GM23248 (cell line): ENCODE measurements around the gene EFCAB13. TPM values are rescaled to one million over a fixed set of nuclear protein-coding genes. Genes with fewer than 3 reads are reported as not detected.
A peak's percentile ranks its signal among the peaks of the same experiment; 100 is the strongest.

Experiments
- DNase-seq: peaks from one replicate; pipeline ENCODE4 v3.0.0-alpha.2; 2015
- H2AFZ ChIP-seq: fragments of 200-600 bp; sonication (generic); 2 replicates; pipeline ENCODE4 v1.6.1; 2016; ENCODE audit warnings: antibody characterized with exemption
- H3F3A ChIP-seq: fragments of 200-600 bp; sonication (generic); 2 replicates; pipeline ENCODE4 v1.6.1; 2016; ENCODE audit warnings: mild to moderate bottlenecking, antibody characterized with exemption, mixed run types; ENCODE audit not compliant: insufficient read depth
- H3K27ac ChIP-seq: fragments of 200-600 bp; sonication (generic); 2 replicates; pipeline ENCODE4 v1.5.1; 2016; ENCODE audit warnings: mild to moderate bottlenecking
- H3K27me3 ChIP-seq: fragments of 200-600 bp; sonication (generic); replicated peaks from 2 replicates; pipeline ENCODE4 v1.6.1; 2016; ENCODE audit warnings: mild to moderate bottlenecking; ENCODE audit not compliant: insufficient read depth
- H3K36me3 ChIP-seq: fragments of 200-600 bp; sonication (generic); 2 replicates; pipeline ENCODE4 v1.6.1; 2016; ENCODE audit warnings: low read depth, mild to moderate bottlenecking
- H3K4me1 ChIP-seq: fragments of 200-600 bp; sonication (generic); 2 replicates; pipeline ENCODE4 v1.6.1; 2016; ENCODE audit warnings: mild to moderate bottlenecking; ENCODE audit not compliant: insufficient read depth
- H3K4me2 ChIP-seq: fragments of 200-600 bp; sonication (generic); one replicate; pipeline ENCODE4 v1.6.1; 2016; ENCODE audit warnings: mild to moderate bottlenecking; ENCODE audit not compliant: unreplicated experiment
- H3K4me3 ChIP-seq: fragments of 200-600 bp; sonication (generic); 2 replicates; pipeline ENCODE4 v1.5.1; 2016; ENCODE audit warnings: mild to moderate bottlenecking
- H3K79me2 ChIP-seq: fragments of 200-600 bp; sonication (generic); 2 replicates; pipeline ENCODE4 v1.6.1; 2016; ENCODE audit warnings: mild to moderate bottlenecking; ENCODE audit not compliant: insufficient read depth
- H3K9ac ChIP-seq: fragments of 200-600 bp; sonication (generic); 2 replicates; pipeline ENCODE4 v1.6.1; 2016; ENCODE audit warnings: mild to moderate bottlenecking
- H3K9me2 ChIP-seq: fragments of 200-600 bp; sonication (generic); 2 replicates; pipeline ENCODE4 v1.6.1; 2016; ENCODE audit warnings: mixed run types, mild to moderate bottlenecking, moderate library complexity; ENCODE audit not compliant: insufficient read depth
- H3K9me3 ChIP-seq: fragments of 200-600 bp; sonication (generic); one replicate; pipeline ENCODE4 v1.6.1; 2017; ENCODE audit warnings: low read depth
- H4K20me1 ChIP-seq: fragments of 200-600 bp; sonication (generic); 2 replicates; pipeline ENCODE4 v1.6.0; 2016; ENCODE audit not compliant: insufficient read depth
- EZH2 ChIP-seq: fragments of 200-600 bp; sonication (generic); IDR thresholded peaks from 2 replicates; pipeline ENCODE4 v1.6.1; 2018; ENCODE audit warnings: antibody characterized with exemption, mild to moderate bottlenecking; ENCODE audit not compliant: insufficient read depth, poor library complexity, severe bottlenecking
- EZH2phosphoT487 ChIP-seq: fragments of 200-600 bp; sonication (generic); IDR thresholded peaks from 2 replicates; pipeline ENCODE4 v1.6.1; 2018; ENCODE audit warnings: antibody characterized with exemption, moderate library complexity, mild to moderate bottlenecking, low read depth; ENCODE audit not compliant: insufficient read depth
- WGBS, 2 experiments: methylation state at CpG; one replicate each; pipeline ENCODE4 v1.1.6; 2015 to 2017; ENCODE audit warnings: low lambda C conversion rate in 2 of 2, low coverage in 1 of 2; ENCODE audit errors: missing lambda C conversion rate in 2 of 2; 5-methylcytosine and 5-hydroxymethylcytosine counted together
- in situ Hi-C: fragments of 300-500 bp; cut with MboI; formaldehyde crosslinking; loops from 2 replicates; pipeline ENCODE4 v1.15.0; 2020
- polyA plus RNA-seq: library from polyadenylated mRNA; unstranded; fragments of >200 nt; fragmentation: Nextera tagmentation; extraction: Ambion mirVana; gene quantifications from 2 replicates; pipeline ENCODE4 v1.2.1, GENCODE V29; 2016
- total RNA-seq: library from RNA; depleted of rRNA; stranded (reverse); fragments of >200 nt; shearing (Covaris generic); gene quantifications from 2 replicates; pipeline ENCODE4 v1.2.3, GENCODE V29; 2014

EFCAB13 gene
- total and polyA plus RNA-seq, 2 experiments from 2014 or later, result 0.98 to 1.4 TPM

DNA sequence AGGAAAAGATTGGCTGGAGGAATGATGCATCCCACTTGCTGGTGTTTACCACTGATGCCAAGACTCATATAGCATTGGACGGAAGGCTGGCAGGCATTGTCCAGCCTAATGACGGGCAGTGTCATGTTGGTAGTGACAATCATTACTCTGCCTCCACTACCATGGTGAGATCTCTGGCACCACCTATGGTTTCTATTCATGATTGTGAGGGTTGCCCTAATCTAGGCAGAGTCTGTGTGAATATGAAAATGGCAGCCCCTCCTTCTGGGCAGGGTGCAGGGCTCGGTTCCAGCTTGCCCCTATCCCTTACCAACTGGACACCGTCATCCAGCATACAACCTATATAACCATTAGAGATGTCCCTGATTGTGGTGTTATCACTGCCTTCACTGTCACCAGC, 36.7 kb upstream of the EFCAB13 start:
- Histone ChIP-seq H4K20me1 (no peaks in the 10 kb centered on the region), H3F3A (peaks cover 15% of the 10 kb centered on the region), H3K9me2 (no peaks in the 10 kb centered on the region), H3K4me1 (peaks cover 12% of the 10 kb centered on the region), H3K79me2 (no peaks in the 10 kb centered on the region), H3K4me2 (no peak overlapping the region), H3K9ac (no peak overlapping the region), H3K36me3 (no peaks in the 10 kb centered on the region), H3K27ac (peak overlapping the region; percentile 28; the same call in 1 of the 2 replicates), H3K27me3 (no peaks in the 10 kb centered on the region), H2AFZ (no peak overlapping the region), H3K4me3 (no peak overlapping the region), H3K9me3 (no peaks in the 10 kb centered on the region)
- DNase-seq, result no peak
- 95% methylated on average over 4 of the region's 4 CpGs for WGBS, 2 experiments
- in situ Hi-C loops, result no loop called here
- TF ChIP-seq EZH2phosphoT487 (no peak), EZH2 (no peak)

DNA sequence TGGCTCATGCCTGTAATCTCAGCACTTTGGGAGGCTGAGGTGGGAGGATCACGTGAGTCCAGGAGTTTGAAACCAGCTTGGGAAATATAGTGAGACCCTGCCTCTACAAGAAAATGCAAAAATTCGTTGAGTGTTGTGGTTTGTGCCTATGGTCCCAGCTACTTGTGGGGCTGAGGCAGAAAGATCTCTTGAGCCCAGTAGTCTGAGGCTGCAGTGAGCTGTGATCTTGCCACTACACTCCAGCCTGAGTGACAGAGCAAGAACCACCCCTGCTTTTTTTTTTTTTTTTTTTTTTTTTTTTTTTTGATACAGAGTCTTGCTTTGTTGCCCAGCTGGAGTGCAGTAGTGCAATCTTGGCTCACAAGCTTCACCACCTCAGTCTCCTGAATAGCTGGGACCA, 36.1 kb upstream of the EFCAB13 start:
- no peak overlapping the region for H3K27ac ChIP-seq
- TF ChIP-seq EZH2, result no peak
- no peak for TF ChIP-seq EZH2phosphoT487
- no peak overlapping the region for H2AFZ ChIP-seq
- in situ Hi-C loops, result no loop called here
- no peaks in the 10 kb centered on the region for H3K9me3 ChIP-seq
- H3K36me3 ChIP-seq, result no peaks in the 10 kb centered on the region
- H3K9me2 ChIP-seq, result no peaks in the 10 kb centered on the region
- H3F3A ChIP-seq, result peaks cover 15% of the 10 kb centered on the region
- WGBS, 2 experiments, result 74 to 86% methylated on average over 2 of the region's 2 CpGs
- no peak for DNase-seq
- H3K4me1 ChIP-seq, result peaks cover 12% of the 10 kb centered on the region
- H4K20me1 ChIP-seq, result no peaks in the 10 kb centered on the region
- no peak overlapping the region for H3K4me3 ChIP-seq
- H3K4me2 ChIP-seq, result no peak overlapping the region
- no peaks in the 10 kb centered on the region for H3K79me2 ChIP-seq
- no peaks in the 10 kb centered on the region for H3K27me3 ChIP-seq
- H3K9ac ChIP-seq, result no peak overlapping the region

DNA sequence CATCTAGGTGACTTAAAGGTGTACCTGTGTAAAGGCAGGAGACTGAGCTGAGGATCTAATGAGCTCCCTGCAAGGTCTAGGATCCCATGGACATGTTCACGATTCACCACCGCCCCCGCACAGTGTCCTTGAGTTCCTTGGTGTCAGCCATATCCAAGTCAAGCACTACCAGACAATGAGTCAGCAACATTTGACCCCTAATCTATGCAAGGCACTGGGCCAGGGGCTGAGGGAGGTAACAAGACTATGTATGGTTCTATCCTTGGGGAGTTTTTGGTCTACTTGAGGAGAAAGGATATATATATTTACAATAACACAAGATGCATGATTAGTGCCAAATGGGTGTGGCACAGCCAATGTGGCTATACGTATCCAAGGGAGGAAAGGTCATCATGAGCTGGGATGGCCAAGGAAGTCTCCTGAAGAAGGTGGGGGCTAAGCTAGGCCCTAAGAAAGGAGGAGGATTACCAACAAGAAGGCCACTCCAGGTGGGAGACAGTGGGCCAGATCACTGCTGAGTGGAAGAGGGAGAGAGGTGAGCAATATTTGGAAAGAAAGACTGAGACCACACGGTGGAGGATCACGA, 35.1 kb upstream of the EFCAB13 start:
- peaks cover 15% of the 10 kb centered on the region for H3F3A ChIP-seq
- DNase-seq, result peak; percentile 35
- H3K4me3 ChIP-seq, result no peak overlapping the region
- peaks cover 12% of the 10 kb centered on the region for H3K4me1 ChIP-seq
- H3K9ac ChIP-seq, result no peak overlapping the region
- WGBS, 2 experiments, result 79 to 86% methylated on average over 6 of the region's 6 CpGs
- no peak overlapping the region for H3K27ac ChIP-seq
- H3K79me2 ChIP-seq, result no peaks in the 10 kb centered on the region
- H4K20me1 ChIP-seq, result no peaks in the 10 kb centered on the region
- no peaks in the 10 kb centered on the region for H3K27me3 ChIP-seq
- no peaks in the 10 kb centered on the region for H3K36me3 ChIP-seq
- H3K9me3 ChIP-seq, result no peaks in the 10 kb centered on the region
- TF ChIP-seq EZH2 (no peak), EZH2phosphoT487 (no peak)
- no peaks in the 10 kb centered on the region for H3K9me2 ChIP-seq
- no peak overlapping the region for H3K4me2 ChIP-seq
- H2AFZ ChIP-seq, result no peak overlapping the region
- in situ Hi-C loops, result no loop called here

DNA sequence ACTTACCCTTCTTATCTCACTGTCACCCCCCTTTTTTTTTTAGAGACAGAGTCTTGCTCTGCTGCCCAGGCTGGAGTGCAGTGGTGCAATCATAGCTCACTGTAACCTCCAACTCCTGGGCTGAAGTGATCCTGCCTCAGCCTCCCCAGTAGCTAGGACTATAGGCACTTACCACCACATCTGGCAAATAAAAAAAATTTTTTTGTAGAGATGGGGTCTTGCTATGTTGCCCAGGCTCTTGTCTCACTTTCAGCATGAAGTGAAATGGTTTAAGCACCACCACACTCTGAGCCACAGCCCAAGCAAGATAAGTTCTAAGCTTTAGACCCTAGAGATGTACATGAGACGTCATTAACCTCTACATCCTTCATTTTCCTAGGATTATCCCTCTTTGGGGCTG, 34.5 kb upstream of the EFCAB13 start:
- no peak overlapping the region for H3K9ac ChIP-seq
- no peak overlapping the region for H2AFZ ChIP-seq
- DNase-seq, result no peak
- no peaks in the 10 kb centered on the region for H4K20me1 ChIP-seq
- in situ Hi-C loops, result no loop called here
- no peaks in the 10 kb centered on the region for H3K36me3 ChIP-seq
- H3K79me2 ChIP-seq, result no peaks in the 10 kb centered on the region
- H3K4me2 ChIP-seq, result no peak overlapping the region
- no peak overlapping the region for H3K27ac ChIP-seq
- no peaks in the 10 kb centered on the region for H3K9me2 ChIP-seq
- H3K4me3 ChIP-seq, result no peak overlapping the region
- peaks cover 18% of the 10 kb centered on the region for H3K4me1 ChIP-seq
- 91 to 96% methylated on average over 1 of the region's 1 CpG for WGBS, 2 experiments
- TF ChIP-seq EZH2phosphoT487 (no peak), EZH2 (no peak)
- H3K9me3 ChIP-seq, result no peaks in the 10 kb centered on the region
- peaks cover 15% of the 10 kb centered on the region for H3F3A ChIP-seq
- no peaks in the 10 kb centered on the region for H3K27me3 ChIP-seq

DNA sequence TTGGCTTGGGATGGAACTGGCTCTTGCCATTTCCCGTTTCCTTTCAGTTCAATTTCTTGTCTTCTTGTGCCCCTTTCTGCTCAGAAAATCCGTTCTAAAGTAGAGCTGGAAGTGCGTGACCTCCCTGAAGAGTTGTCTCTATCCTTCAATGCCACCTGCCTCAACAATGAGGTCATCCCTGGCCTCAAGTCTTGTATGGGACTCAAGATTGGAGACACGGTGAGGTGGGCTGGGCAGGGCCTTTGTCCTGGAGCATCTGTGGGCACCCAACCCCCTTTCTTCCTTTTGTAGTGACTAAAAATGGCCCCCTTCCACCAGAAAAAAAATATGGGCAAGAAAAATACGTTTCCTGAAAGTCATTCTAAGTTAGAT, 32.9 kb upstream of the EFCAB13 start:
- in situ Hi-C loops, result no loop called here
- H3K9me2 ChIP-seq, result no peaks in the 10 kb centered on the region
- no peaks in the 10 kb centered on the region for H3K79me2 ChIP-seq
- no peaks in the 10 kb centered on the region for H3K9me3 ChIP-seq
- no peaks in the 10 kb centered on the region for H4K20me1 ChIP-seq
- DNase-seq, result no peak
- no peak overlapping the region for H3K4me3 ChIP-seq
- no peaks in the 10 kb centered on the region for H3K36me3 ChIP-seq
- no peak overlapping the region for H2AFZ ChIP-seq
- H3K4me2 ChIP-seq, result no peak overlapping the region
- no peak overlapping the region for H3K9ac ChIP-seq
- no peak overlapping the region for H3K27ac ChIP-seq
- H3F3A ChIP-seq, result peaks cover 15% of the 10 kb centered on the region
- 92 to 93% methylated on average over 5 of the region's 5 CpGs for WGBS, 2 experiments
- TF ChIP-seq EZH2, result no peak
- no peak for TF ChIP-seq EZH2phosphoT487
- peaks cover 22% of the 10 kb centered on the region for H3K4me1 ChIP-seq
- no peaks in the 10 kb centered on the region for H3K27me3 ChIP-seq
